OCI-LY3 (cell line): ENCODE measurements around the gene EIF4H.

Experiments
- EZH2phosphoT487 ChIP-seq: fragments of 200-600 bp; shearing (Covaris generic); IDR thresholded peaks from 2 replicates; pipeline ENCODE4 v1.6.1; 2018; ENCODE audit warnings: antibody characterized with exemption, mixed run types, low read depth
- TF ChIP-seq, protein P1 (sequence below): fragments of 200-600, 300-600 bp; sonication (generic); IDR thresholded peaks from 2 replicates; pipeline ENCODE4 v1.5.1; 2014; ENCODE audit warnings: antibody characterized with exemption, low read length, low read depth

DNA sequence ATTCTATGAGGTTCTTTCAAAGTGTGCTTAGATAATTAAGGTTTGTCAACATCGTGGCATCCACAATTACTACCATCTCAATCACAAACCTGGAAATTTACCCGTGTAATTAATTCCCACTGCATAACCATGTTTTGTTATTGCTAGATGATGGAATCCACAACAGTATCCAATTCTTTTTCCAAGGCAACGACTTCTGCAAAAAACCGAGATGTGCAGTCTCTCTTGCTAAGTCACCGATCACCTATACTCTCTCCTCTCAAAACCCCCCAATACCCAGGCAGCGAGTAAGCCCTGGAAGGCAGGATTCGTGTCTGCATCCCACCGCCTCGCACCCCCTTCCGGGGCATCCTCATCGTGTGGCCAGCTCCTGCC is 678 bp upstream of the EIF4H start:
- TF ChIP-seq, protein P1, sequence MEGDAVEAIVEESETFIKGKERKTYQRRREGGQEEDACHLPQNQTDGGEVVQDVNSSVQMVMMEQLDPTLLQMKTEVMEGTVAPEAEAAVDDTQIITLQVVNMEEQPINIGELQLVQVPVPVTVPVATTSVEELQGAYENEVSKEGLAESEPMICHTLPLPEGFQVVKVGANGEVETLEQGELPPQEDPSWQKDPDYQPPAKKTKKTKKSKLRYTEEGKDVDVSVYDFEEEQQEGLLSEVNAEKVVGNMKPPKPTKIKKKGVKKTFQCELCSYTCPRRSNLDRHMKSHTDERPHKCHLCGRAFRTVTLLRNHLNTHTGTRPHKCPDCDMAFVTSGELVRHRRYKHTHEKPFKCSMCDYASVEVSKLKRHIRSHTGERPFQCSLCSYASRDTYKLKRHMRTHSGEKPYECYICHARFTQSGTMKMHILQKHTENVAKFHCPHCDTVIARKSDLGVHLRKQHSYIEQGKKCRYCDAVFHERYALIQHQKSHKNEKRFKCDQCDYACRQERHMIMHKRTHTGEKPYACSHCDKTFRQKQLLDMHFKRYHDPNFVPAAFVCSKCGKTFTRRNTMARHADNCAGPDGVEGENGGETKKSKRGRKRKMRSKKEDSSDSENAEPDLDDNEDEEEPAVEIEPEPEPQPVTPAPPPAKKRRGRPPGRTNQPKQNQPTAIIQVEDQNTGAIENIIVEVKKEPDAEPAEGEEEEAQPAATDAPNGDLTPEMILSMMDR: no peak
- no peak for TF ChIP-seq EZH2phosphoT487
